K562 (cell line): ENCODE data around the gene ALG14. TPM values are rescaled to one million over a fixed set of nuclear protein-coding genes. Genes with fewer than 3 reads are reported as not detected.
"Not testable (repeated sequence)": the region's sequence is repeated elsewhere in the genome, so short reads cannot be mapped to it uniquely, and the experiment has no call there.

Experiments
- ATAC-seq: fragments of 200-7000 bp; cut with Tn5 transposase; 3 replicates; pipeline ENCODE4 v1.9.1; 2020; ENCODE audit warnings: moderate library complexity
- BruUV-seq: library from RNA; stranded (reverse); fragments of 400-500 nt; replicated peaks from 2 replicates; lab custom pipeline; 2021; lab: Mats Ljungman, UMichigan
- CTCF ChIA-PET: fragments of 300-600 bp; formaldehyde crosslinking; extraction: SDS; loops from one replicate; lab custom pipeline; 2021; ENCODE audit warnings: low intra/inter-chr PET ratio; lab: Yijun Ruan, JAX
- POLR2A ChIA-PET: fragments of 300-600, 350-650 bp; sonication (Branson Sonifier 250); formaldehyde crosslinking; extraction: SDS; loops from one replicate; lab custom pipeline; 2021; ENCODE audit warnings: antibody characterized with exemption, inconsistent platforms; lab: Yijun Ruan, JAX
- DNase-seq, 4 experiments: peaks; one replicate each; pipeline versions ENCODE4 v3.0.0 to v3.0.0-alpha.2; 2011 to 2018; ENCODE audit warnings: low spot score in 3 of 4, mixed read lengths in 3 of 4; ENCODE audit errors: extremely low read depth in 1 of 4
- FAIRE-seq: peaks from 2 replicates; lab custom pipeline; 2011; peaks lifted over from hg19 to GRCh38; lab: Jason Lieb, UNC
- H2AFZ ChIP-seq: 2 replicates; pipeline ENCODE4 v1.6.0; 2011; ENCODE audit warnings: low read depth, low read length, control low read depth, inconsistent platforms
- H3K27ac ChIP-seq: fragments of 200-600 bp; 3 replicates; pipeline ENCODE4 v1.8.0; 2011; ENCODE audit warnings: low read depth, mild to moderate bottlenecking, control low read depth, inconsistent platforms, low read length, moderate library complexity, mixed read lengths; ENCODE audit errors: extremely low read depth
- H3K27me3 ChIP-seq, 2 experiments: fragments of 300-600 bp in 1 of 2; 2 replicates in 1 of 2; 3 replicates in 1 of 2; pipeline versions ENCODE4 v1.6.0 to v1.8.0; 2011; ENCODE audit warnings: inconsistent platforms in 2 of 2, low read length in 2 of 2, mild to moderate bottlenecking in 1 of 2, mixed read lengths in 1 of 2, moderate library complexity in 1 of 2; ENCODE audit not compliant: control insufficient read depth in 2 of 2, insufficient read depth in 2 of 2
- H3K36me3 ChIP-seq: fragments of 300-600 bp; 3 replicates; pipeline ENCODE4 v1.8.0; 2011; ENCODE audit warnings: mild to moderate bottlenecking, low read length, inconsistent platforms; ENCODE audit not compliant: control insufficient read depth, insufficient read depth
- H3K4me1 ChIP-seq, 2 experiments: fragments of 200-600 bp in 1 of 2; replicated peaks in 1 of 2; 2 replicates in 1 of 2; 3 replicates in 1 of 2; pipeline versions ENCODE4 v1.5.1 to v1.8.0; 2011; ENCODE audit warnings: inconsistent platforms in 2 of 2, low read length in 2 of 2, mild to moderate bottlenecking in 1 of 2, mixed read lengths in 1 of 2, moderate library complexity in 1 of 2; ENCODE audit not compliant: control insufficient read depth in 2 of 2, insufficient read depth in 2 of 2
- H3K4me2 ChIP-seq: 2 replicates; pipeline ENCODE4 v1.6.1; 2011; ENCODE audit warnings: low read length, control low read depth, inconsistent platforms, mixed read lengths; ENCODE audit not compliant: insufficient read depth
- H3K4me3 ChIP-seq: fragments of 200-600 bp; sonication (generic), shearing (Covaris generic); 2 replicates; pipeline ENCODE4 v1.5.1; 2016; ENCODE audit warnings: control low read depth, inconsistent platforms
- H3K79me2 ChIP-seq: fragments of 200-600 bp; 3 replicates; pipeline ENCODE4 v1.8.0; 2011; ENCODE audit warnings: low read length, inconsistent platforms; ENCODE audit not compliant: control insufficient read depth, insufficient read depth
- H3K9ac ChIP-seq, 2 experiments: 2 replicates each; pipeline versions ENCODE4 v1.6.0 to v1.6.1; 2011; ENCODE audit warnings: low read depth in 2 of 2, low read length in 2 of 2, control low read depth in 1 of 2, inconsistent platforms in 1 of 2, mild to moderate bottlenecking in 1 of 2, mixed read lengths in 1 of 2; ENCODE audit not compliant: insufficient read depth in 1 of 2
- H3K9me1 ChIP-seq: one replicate; pipeline ENCODE4 v1.6.0; 2011; ENCODE audit warnings: inconsistent platforms, mild to moderate bottlenecking, low read length, moderate library complexity; ENCODE audit not compliant: control insufficient read depth, insufficient read depth
- H3K9me3 ChIP-seq: replicated peaks from 2 replicates; pipeline ENCODE4 v1.5.1; 2011; ENCODE audit warnings: low read depth, low read length, inconsistent platforms; ENCODE audit not compliant: control insufficient read depth, insufficient read depth
- H4K20me1 ChIP-seq: replicated peaks from 2 replicates; pipeline ENCODE4 v1.6.1; 2011; ENCODE audit warnings: low read length, inconsistent platforms, mixed read lengths; ENCODE audit not compliant: control insufficient read depth, insufficient read depth
- CEBPZ ChIP-seq: fragments of 150-350 bp; IDR thresholded peaks from 2 replicates; pipeline ENCODE4 v1.6.1; 2014; ENCODE audit warnings: low read depth, mild to moderate bottlenecking, low read length, borderline replicate concordance
- FOXP1 ChIP-seq: sonication (generic); formaldehyde crosslinking; IDR thresholded peaks from 2 replicates; pipeline ENCODE4 v1.8.0; 2022; ENCODE audit warnings: mild to moderate bottlenecking, missing genetic modification reagents
- TSHZ1 ChIP-seq: fragments of 250-450 bp; sonication (Bioruptor Pico); IDR thresholded peaks from 2 replicates; pipeline ENCODE4 v1.4.0; 2020; ENCODE audit warnings: mild to moderate bottlenecking, moderate library complexity
- ZBTB26 ChIP-seq: fragments of 450-650 bp; formaldehyde crosslinking; IDR thresholded peaks from 2 replicates; pipeline ENCODE4 v1.4.0; 2022; ENCODE audit warnings: missing genetic modification characterization
- ZFP30 ChIP-seq: fragments of 250-450 bp; sonication (Bioruptor Pico); IDR thresholded peaks from 2 replicates; pipeline ENCODE4 v1.8.0; 2022; ENCODE audit warnings: moderate library complexity, mild to moderate bottlenecking, inconsistent platforms, borderline replicate concordance
- ZNF253 ChIP-seq: fragments of 250-450 bp; sonication (Bioruptor Pico); conservative IDR thresholded peaks from 2 replicates; pipeline ENCODE4 v1.6.1; 2021; ENCODE audit warnings: mild to moderate bottlenecking
- ZNF586 ChIP-seq: fragments of 450-650 bp; formaldehyde crosslinking; conservative IDR thresholded peaks from 2 replicates; pipeline ENCODE4 v1.4.0; 2020; ENCODE audit warnings: mild to moderate bottlenecking, moderate library complexity
- WGBS: fragments of 100-300 bp; shearing (Covaris generic); methylation state at CpG from one replicate; pipeline ENCODE4 v1.1.6; 2016; ENCODE audit warnings: low coverage, mixed read lengths; ENCODE audit not compliant: insufficient coverage; ENCODE audit errors: missing lambda C conversion rate; 5-methylcytosine and 5-hydroxymethylcytosine counted together
- in situ Hi-C: fragments of 300-500 bp; cut with MboI; formaldehyde crosslinking; loops from 4 replicates; pipeline ENCODE4 v1.15.0; 2018; ENCODE audit warnings: inconsistent platforms, mixed read lengths
- intact Hi-C: fragments of 100-400 bp; cut with micrococcal nuclease; formaldehyde crosslinking; loops from 2 replicates; pipeline ENCODE4 v1.14.2; 2022
- polyA plus RNA-seq, 8 experiments: library from polyadenylated mRNA; depleted of rRNA in 4 of 8; stranded (reverse) in 5 of 8; unstranded in 3 of 8; fragments of >200 nt; fragmentation: Nextera tagmentation in 2 of 8; fragmentation: Illumina TruSeq in 1 of 8; extraction: Ambion mirVana in 2 of 8; extraction: Trizol in 1 of 8; gene quantifications; 2 replicates each; pipeline versions ENCODE4 v1.2.1 to v1.2.3, GENCODE V29; 2011 to 2014; ENCODE audit warnings: inconsistent platforms in 1 of 8, missing spikeins in 1 of 8
- total RNA-seq, 7 experiments: library from RNA; depleted of rRNA in 6 of 7; stranded (reverse); fragments of >200 nt in 6 of 7; fragmentation: Illumina TruSeq in 2 of 7; extraction: Trizol in 2 of 7; gene quantifications; 2 replicates each; pipeline versions ENCODE4 v1.2.1 to v1.2.3, GENCODE V29; 2011 to 2021; ENCODE audit warnings: low replicate concordance in 1 of 7

Gene ALG14
- total and polyA plus RNA-seq, 9 of the 15 experiments (the other 6 are each of a cell fraction or from before 2014, with no cell fraction given), result 2.8 to 16.2 (median 4.9) TPM

GRCh38 chr1:95021119-95021518 lies 51.6 kb downstream of the ALG14 start (continued):
- TF ChIP-seq ZNF586 (no peak), ZNF253 (CRISPR knock-in tag) (no peak), ZBTB26 (CRISPR knock-in tag) (no peak), CEBPZ (no peak), TSHZ1 (CRISPR knock-in tag) (no peak), FOXP1 (CRISPR knock-in tag) (no peak), ZFP30 (CRISPR knock-in tag) (no peak)

- FAIRE-seq, H3K4me1 ChIP-seq, DNase-seq, H3K27ac ChIP-seq, H3K9me1 ChIP-seq, H4K20me1 ChIP-seq, CTCF ChIA-PET, H3K4me3 ChIP-seq, H3K9ac ChIP-seq, H3K79me2 ChIP-seq, H3K27me3 ChIP-seq, intact Hi-C loops, in situ Hi-C loops, H2AFZ ChIP-seq, H3K4me2 ChIP-seq, BruUV-seq, ATAC-seq, H3K36me3 ChIP-seq, H3K9me3 ChIP-seq, POLR2A ChIA-PET: not testable (repeated sequence)
- WGBS, result 50% methylated on average over 6 of the region's 6 CpGs
Measured at GRCh38 chr1:95019466-95019865, 53.3 kb downstream of the ALG14 start.
